GM12864 (cell line): ENCODE results near the gene NUP50.

Experiments used
- DNase-seq: peaks from one replicate; pipeline ENCODE4 v3.0.0-alpha.2; 2011; ENCODE audit warnings: low read depth
- H3K4me3 ChIP-seq: 2 replicates; pipeline ENCODE4 v1.5.1; 2011; ENCODE audit warnings: mild to moderate bottlenecking, low read depth, low read length, control low read depth
- CTCF ChIP-seq: IDR thresholded peaks from 2 replicates; pipeline ENCODE4 v1.5.1; 2011; ENCODE audit warnings: low read depth, mild to moderate bottlenecking, moderate library complexity, low read length, control low read depth, inconsistent platforms; ENCODE audit errors: missing control alignments

NUP50 gene

GRCh38 chr22:45237065-45237990 is 73.6 kb downstream of the NUP50 start:
- DNase-seq = no peak
- no peak overlapping the region for H3K4me3 ChIP-seq
- TF ChIP-seq CTCF = no peak
